HG03460 (cell line): ENCODE results near the gene NUP62CL.
"Not testable (repeated sequence)": the region's sequence is repeated elsewhere in the genome, so short reads cannot be mapped to it uniquely, and the experiment has no call there.

ENCODE experiments used
- ATAC-seq: cut with Tn5 transposase; IDR thresholded peaks from one replicate; pipeline ENCODE4 v1.9.1; 2021; ENCODE audit not compliant: unreplicated experiment

NUP62CL gene

GRCh38 chrX:107205770-107206696 is at the start of gene NUP62CL, which contains the start of gene DNAAF6:
TSS of gene NUP62CL (minus strand) at chrX:107206433. CDS start at chrX:107175146, 31,287 bp downstream.
TSS of gene DNAAF6 (plus strand) at chrX:107206611. CDS start at chrX:107212876, 6,265 bp downstream.
- ATAC-seq, result peak; percentile 97

- no peak for ATAC-seq
Measured at GRCh38 chrX:107228486-107228819, 22.2 kb upstream of the NUP62CL start.

GRCh38 chrX:107227780-107228485 is 21.7 kb upstream of the NUP62CL start:
- ATAC-seq, result no peak

GRCh38 chrX:107226757-107227156 is 20.5 kb upstream of the NUP62CL start:
- ATAC-seq, result no peak

- no peak for ATAC-seq
Measured at GRCh38 chrX:107213477-107213876, 7.2 kb upstream of the NUP62CL start.

- no peak for ATAC-seq
Measured at GRCh38 chrX:107207943-107208342, 1.7 kb upstream of the NUP62CL start.

- ATAC-seq, result no peak
Measured at GRCh38 chrX:107207089-107207488, 856 bp upstream of the NUP62CL start.

- no peak for ATAC-seq
Measured at GRCh38 chrX:107206697-107207065, 448 bp upstream of the NUP62CL start.

GRCh38 chrX:107204068-107204605 is 2.1 kb downstream of the NUP62CL start:
- ATAC-seq, result no peak

- ATAC-seq, result no peak
Measured at GRCh38 chrX:107199491-107199890, 6.7 kb downstream of the NUP62CL start.

GRCh38 chrX:107198074-107198473 is 8.2 kb downstream of the NUP62CL start:
- ATAC-seq, result not testable (repeated sequence)

GRCh38 chrX:107197319-107197718 is 8.9 kb downstream of the NUP62CL start:
- no peak for ATAC-seq

GRCh38 chrX:107171369-107172102 is 34.7 kb downstream of the NUP62CL start:
- ATAC-seq, result no peak

- ATAC-seq, result no peak
Measured at GRCh38 chrX:107168712-107169111, 37.5 kb downstream of the NUP62CL start.

- no peak for ATAC-seq
Measured at GRCh38 chrX:107168257-107168656, 38.0 kb downstream of the NUP62CL start.

- ATAC-seq, result no peak
Measured at GRCh38 chrX:107167163-107167921, 38.9 kb downstream of the NUP62CL start.

- ATAC-seq, result not testable (repeated sequence)
Measured at GRCh38 chrX:107157618-107158017, 48.6 kb downstream of the NUP62CL start.

GRCh38 chrX:107155621-107156430 is 50.4 kb downstream of the NUP62CL start:
- ATAC-seq, result not testable (repeated sequence)

GRCh38 chrX:107154787-107155620 is 51.2 kb downstream of the NUP62CL start:
- no peak for ATAC-seq
